ENCODE data around the gene SCARB1.

- TF ChIP-seq EZH2 (IDR thresholded peaks at IDR 0.05; ENCODE audit: borderline replicate concordance, low read depth, low read length, severe bottlenecking) (no peak), MYC (IDR thresholded peaks at IDR 0.05; ENCODE audit: low read depth, low read length) (no peak), CTCF (IDR thresholded peaks at IDR 0.05; ENCODE audit: extremely low read depth in 1 of 2, insufficient read depth in 1 of 2, low read depth in 1 of 2, low read length in 2 of 2) (no peak), GATA2 (IDR thresholded peaks at IDR 0.05; ENCODE audit: insufficient read depth, insufficient read length, low read depth, low read length) (no peak)
- TF ChIP-seq, protein P1, sequence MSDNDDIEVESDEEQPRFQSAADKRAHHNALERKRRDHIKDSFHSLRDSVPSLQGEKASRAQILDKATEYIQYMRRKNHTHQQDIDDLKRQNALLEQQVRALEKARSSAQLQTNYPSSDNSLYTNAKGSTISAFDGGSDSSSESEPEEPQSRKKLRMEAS (IDR thresholded peaks at IDR 0.05; ENCODE audit: insufficient read depth, insufficient read length) = no peak
These were observed 14.3 kb downstream of the SCARB1 start for GRCh38 chr12:124849382-124849781.
